ENCODE results near the gene PPP2R5A.

- TF ChIP-seq EZH2 (IDR thresholded peaks at IDR 0.05), result no peak
- TF ChIP-seq POLR2AphosphoS5 (IDR thresholded peaks at IDR 0.05; ENCODE audit: borderline replicate concordance, low read depth, low read length), result no peak
- no peak for TF ChIP-seq FOXP2 (optimal IDR thresholded peaks at IDR 0.05; ENCODE audit: control extremely low read depth, extremely low read length, insufficient read depth)
Measured at GRCh38 chr1:212259693-212260480, 25.3 kb upstream of the PPP2R5A start.

Data from SK-N-MC (cell line).